Fibroblast of upper back skin (primary cell): ENCODE results near the gene ENKUR.
A peak's percentile ranks its signal among the peaks of the same experiment; 100 is the strongest.
"Not testable (repeated sequence)": the region's sequence is repeated elsewhere in the genome, so short reads cannot be mapped to it uniquely, and the experiment has no call there.

ENCODE experiments used
- DNase-seq: peaks from one replicate; pipeline ENCODE4 v3.0.0-alpha.2; 2013

Gene ENKUR

GRCh38 chr10:25018703-25019102, 2.7 kb upstream of the ENKUR start:
- no peak for DNase-seq

GRCh38 chr10:25017661-25018060, 1.7 kb upstream of the ENKUR start:
- no peak for DNase-seq

- DNase-seq, result peak; percentile 10
These were observed 1.2 kb upstream of the ENKUR start for GRCh38 chr10:25017154-25017590.

- DNase-seq, result peak; percentile 99
These were observed 607 bp upstream of the ENKUR start, which contains the start of gene THNSL1 for GRCh38 chr10:25016376-25017153. Gene THNSL1, plus strand, starts transcription at chr10:25016612. Its CDS starts 6,612 bp downstream, at chr10:25023224.

DNA sequence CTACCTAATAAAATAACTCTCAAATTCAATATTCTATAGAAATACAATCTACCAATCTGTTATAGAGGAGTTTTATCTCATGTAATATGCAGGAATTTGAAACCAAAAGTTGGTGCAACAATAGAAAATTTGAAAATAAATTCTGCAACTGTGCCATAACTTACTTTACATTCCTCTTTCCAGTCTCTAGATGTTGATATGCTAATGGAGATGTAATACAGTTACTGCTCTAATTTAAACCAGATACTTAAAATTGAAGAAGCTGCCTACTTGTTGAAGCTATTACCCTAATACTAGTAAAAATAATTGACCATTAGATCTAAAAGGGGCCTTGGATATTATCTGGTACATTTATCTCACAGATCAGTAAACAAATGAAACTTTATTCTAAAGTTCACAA, 1.4 kb downstream of the ENKUR start:
- no peak for DNase-seq

DNA sequence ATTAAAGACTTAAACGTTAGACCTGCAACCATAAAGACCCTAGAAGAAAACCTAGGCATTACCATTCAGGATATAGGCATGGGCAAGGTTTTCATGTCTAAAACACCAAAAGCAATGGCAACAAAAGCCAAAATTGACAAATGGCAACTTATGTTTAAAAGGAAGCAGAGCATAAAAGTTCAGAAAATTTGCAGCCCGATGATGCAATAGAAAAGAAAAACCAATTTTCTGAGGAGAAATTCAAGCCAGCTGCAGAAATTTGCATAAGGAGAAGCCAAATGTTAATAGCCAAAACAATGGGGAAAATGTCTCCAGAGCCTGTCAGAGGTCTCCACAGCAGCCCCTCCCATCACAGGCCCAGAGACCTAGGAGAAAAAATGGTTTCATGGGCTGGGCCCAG, 4.4 kb downstream of the ENKUR start:
- not testable (repeated sequence) for DNase-seq

GRCh38 chr10:24998044-24998443, 17.9 kb downstream of the ENKUR start:
- no peak for DNase-seq

- no peak for DNase-seq
These were observed 20.9 kb downstream of the ENKUR start for GRCh38 chr10:24995072-24995471.

- no peak for DNase-seq
These were observed 22.6 kb downstream of the ENKUR start for GRCh38 chr10:24993237-24993958.

DNA sequence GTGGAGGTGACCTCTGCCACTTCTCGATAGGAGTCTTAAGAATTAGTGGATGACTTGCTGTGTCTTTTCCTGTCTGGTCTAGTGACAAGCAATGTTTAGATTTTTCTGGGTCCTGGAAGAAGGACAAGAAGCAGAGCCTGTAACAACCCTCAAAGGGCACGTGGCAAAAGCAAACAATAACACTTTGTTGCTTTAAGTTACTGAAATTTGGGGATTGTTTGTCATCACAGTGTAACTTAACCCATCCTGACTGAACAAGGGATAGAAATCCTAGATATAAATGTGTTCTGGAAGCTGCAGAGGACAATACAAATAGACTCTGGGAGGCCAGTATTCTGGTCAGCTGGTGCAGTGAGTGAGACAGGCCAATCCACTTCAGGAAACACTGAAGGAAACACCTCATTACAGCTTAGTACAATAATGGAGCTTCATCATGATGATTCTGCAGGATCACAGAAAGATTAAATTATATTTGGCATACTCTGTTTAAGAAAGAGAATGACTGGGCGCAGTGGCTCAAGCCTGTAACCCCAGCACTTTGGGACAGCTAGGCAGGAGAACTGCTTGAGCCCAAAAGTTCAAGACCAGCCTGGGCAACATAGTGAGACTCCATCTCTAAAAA, 23.3 kb downstream of the ENKUR start:
- DNase-seq, result no peak

GRCh38 chr10:24991298-24991697, 24.7 kb downstream of the ENKUR start:
- DNase-seq, result no peak

- DNase-seq, result peak; percentile 8
These were observed 26.1 kb downstream of the ENKUR start for GRCh38 chr10:24989867-24990266.

- no peak for DNase-seq
These were observed 26.9 kb downstream of the ENKUR start for GRCh38 chr10:24988831-24989640.

DNA sequence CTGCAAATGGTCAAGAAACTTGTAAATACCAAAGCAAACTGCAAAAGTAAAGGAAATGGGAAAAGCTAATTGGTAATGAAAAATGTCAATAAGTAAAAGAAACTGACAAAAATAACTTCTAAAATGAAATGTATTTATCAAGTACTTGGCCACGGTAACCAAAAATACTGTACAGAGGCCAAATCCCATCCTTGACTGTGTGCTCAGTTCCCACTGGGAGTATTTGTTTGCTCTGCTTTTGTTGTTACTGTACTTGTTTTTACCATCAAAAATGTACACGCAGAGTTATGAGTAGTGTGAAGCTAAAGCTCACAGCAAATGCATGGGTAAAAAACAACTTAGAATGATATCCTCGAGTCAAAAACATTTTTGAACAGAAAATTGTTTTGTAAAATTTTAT, 31.1 kb downstream of the ENKUR start:
- no peak for DNase-seq

- DNase-seq, result peak; percentile 38
These were observed 32.0 kb downstream of the ENKUR start for GRCh38 chr10:24983946-24984345.

GRCh38 chr10:24983130-24983529, 32.8 kb downstream of the ENKUR start:
- DNase-seq, result no peak

DNA sequence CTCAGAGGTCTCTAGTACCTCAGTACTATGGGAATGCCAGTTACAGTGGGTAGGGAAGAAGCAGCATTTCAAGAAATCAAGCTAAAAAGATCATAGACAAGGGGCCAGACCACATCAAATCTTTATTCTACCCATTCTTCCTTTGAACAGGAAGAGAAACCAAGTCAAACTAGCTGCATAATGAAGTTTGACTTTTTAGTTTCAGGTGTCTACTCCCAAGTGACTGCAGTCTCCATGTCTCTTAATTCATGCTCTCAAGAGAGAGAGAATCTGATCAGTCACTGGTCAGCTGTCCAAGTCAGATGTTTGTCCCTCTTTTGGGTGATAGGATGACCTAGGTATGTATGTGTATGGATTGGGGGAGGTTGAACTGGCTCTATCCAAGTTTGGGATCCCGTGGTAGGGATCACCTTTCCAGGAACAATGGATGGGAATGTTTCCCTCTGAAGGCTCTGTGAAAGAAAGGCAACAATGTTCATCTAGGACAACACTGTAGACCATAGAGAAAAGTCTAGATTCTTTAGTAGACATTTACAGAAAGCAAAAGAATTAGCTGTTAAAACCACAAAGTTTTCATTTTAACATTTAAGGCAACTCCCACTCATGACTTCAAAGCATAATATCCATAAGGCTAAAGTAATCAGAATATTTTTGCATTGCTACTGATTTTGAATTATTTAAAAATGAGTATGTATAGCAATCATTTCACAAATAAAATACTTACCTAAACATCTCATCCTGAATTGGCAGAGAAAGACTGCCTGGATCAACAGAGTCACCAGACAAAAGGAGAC, 33.4 kb downstream of the ENKUR start:
- DNase-seq, result no peak

DNA sequence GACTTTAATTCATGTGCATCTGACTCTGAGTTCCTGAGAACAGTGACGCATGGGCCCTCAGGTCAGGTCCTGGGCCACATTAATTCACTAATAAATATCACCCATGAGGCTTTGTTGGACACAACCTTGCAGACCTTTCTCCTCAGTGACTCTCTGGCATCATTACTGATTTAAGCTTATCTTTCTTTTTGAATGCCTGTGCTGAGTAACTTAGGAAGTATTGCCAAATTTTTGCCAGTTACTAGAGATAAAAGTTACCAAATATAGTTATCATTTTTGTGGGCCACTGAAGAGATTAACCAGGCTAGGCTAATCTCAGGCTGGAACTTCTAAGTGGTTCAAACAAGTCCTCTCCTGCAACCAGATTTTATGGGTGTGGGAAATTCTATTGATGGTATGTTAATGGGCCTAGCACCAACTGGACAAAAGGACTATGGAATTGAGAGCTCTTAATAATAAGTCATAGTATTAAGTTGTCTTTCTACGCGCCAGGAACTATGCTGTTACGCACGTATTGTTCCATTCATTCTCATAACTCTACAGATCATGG, 34.7 kb downstream of the ENKUR start:
- DNase-seq, result peak; percentile 19

GRCh38 chr10:24979685-24980084, 36.3 kb downstream of the ENKUR start:
- no peak for DNase-seq

DNA sequence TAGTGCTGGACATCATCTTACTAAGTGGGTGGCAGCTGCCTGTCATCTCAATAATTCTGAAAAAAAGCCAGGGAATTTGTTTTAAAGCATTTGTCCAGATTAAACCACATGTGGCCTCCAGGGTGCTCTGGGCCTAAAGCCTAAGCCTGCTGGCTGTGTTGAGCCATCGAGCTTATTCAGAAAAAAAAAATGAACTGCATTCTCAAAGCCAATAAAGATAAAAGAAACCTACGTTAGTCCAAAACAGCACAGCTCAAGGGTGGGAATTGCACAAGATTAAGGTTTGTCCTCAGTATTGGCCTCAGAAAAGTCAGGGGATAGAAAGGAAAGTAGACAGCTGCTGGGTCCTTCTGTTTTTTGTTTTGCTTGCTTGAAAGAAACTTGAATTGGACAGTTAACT, 41.0 kb downstream of the ENKUR start:
- DNase-seq, result peak; percentile 88

DNA sequence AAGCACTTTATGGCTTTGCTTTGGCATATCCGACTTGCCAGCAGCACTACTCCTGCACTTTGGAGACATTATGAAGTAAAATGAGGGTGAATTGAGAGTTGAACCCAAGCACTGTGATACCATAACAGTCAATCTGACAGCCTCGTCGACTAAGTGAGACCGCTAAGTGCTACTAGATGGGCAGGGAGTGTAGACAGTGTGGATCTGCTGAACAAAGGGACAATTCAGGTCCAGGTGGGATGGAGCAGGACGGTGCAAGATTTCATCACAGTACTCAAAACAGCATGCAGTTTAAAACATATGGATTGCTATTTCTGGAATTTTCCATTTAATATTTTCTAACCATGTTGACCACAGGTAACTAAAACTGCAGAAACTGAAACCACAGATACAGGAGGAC, 42.8 kb downstream of the ENKUR start:
- DNase-seq, result peak; percentile 18

GRCh38 chr10:24971374-24971773, 44.6 kb downstream of the ENKUR start:
- no peak for DNase-seq
